Testis (tissue), 2 donors: ENCODE measurements around the gene MMP11.

ENCODE experiments used
- CTCF ChIP-seq, 3 experiments: fragments of 450-650 bp in 2 of 3; fragments of 200-600 bp in 1 of 3; sonication (generic) in 1 of 3; IDR thresholded peaks; one replicate each; pipeline ENCODE4 v1.5.1; 2016 to 2019; ENCODE audit warnings: antibody characterized with exemption in 3 of 3, mild to moderate bottlenecking in 2 of 3, moderate library complexity in 1 of 3
- POLR2A ChIP-seq: fragments of 450-650 bp; IDR thresholded peaks from one replicate; pipeline ENCODE4 v1.6.1; 2017; ENCODE audit warnings: antibody characterized with exemption, mild to moderate bottlenecking, moderate library complexity

DNA sequence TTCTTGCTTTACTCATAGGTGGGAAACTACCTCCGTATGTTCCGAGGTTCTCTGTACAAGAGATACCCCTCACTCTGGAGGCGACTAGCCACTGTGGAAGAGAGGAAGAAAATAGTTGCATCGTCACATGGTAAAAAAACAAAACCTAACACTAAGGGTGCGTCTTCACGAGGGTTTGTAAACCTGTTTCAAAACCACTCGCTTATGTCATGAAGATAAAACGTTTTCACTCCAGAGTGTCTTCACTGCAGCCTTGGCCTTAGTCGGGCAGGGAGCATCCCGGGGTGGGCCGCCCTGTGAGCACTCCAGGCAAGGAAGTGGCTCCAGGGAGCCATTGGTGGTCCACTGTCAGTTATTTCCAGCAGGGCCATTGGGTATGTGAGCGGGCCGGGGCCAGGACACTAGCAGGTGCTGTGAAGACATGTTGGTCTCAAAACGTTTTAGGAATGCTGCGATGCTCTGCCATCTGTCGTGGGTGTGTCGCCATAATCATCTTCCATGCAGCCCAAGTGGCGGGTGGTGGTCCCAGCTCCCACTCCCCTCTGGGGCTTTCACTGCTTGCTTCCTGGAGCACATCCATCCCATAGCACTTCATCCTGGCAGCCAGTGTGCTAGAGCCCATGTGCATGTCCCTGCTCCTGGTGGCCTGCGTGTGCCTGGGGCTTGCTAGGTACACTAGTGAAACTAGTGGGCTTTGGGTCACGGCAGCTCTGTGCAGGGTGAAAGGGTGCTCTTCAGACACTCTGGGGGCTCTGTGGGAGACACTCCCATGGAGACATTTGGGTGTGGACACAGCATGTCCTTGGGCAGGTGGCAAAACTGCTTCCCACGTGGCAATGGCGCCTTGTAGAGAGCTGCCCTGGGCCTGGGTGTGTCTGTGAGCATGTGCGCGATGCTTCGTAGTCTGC is 19.3 kb downstream of the MMP11 start:
- no peak for TF ChIP-seq POLR2A
- TF ChIP-seq CTCF (IDR thresholded peaks at IDR 0.05): no peak
